Right atrium auricular region (tissue), 2 donors: ENCODE data around the gene MADD. TPM values are rescaled to one million over a fixed set of nuclear protein-coding genes. Genes with fewer than 3 reads are reported as not detected.
"Not testable (repeated sequence)": the region's sequence is repeated elsewhere in the genome, so short reads cannot be mapped to it uniquely, and the experiment has no call there.

Source experiments
- DNase-seq: peaks from one replicate; pipeline ENCODE4 v3.0.0-alpha.2; 2019; ENCODE audit warnings: low spot score
- H3K27ac ChIP-seq, 2 donors: fragments of 200-600 bp; sonication (generic); 1 replicate in 1 of 2; 2 replicates in 1 of 2; pipeline ENCODE4 v1.5.1; 2016 to 2019
- H3K27me3 ChIP-seq, 2 donors: fragments of 200-600 bp; sonication (generic); one replicate each; pipeline versions ENCODE4 v1.5.1 to v1.6.0; 2017 to 2019
- H3K36me3 ChIP-seq: fragments of 200-600 bp; sonication (generic); one replicate; pipeline ENCODE4 v1.5.1; 2016
- H3K4me1 ChIP-seq, 2 donors: fragments of 200-600 bp; sonication (generic); one replicate each; pipeline versions ENCODE4 v1.5.1 to v1.6.0; 2017 to 2019
- H3K4me3 ChIP-seq, 2 donors: fragments of 200-600 bp; sonication (generic); 1 replicate in 1 of 2; 2 replicates in 1 of 2; pipeline ENCODE4 v1.5.1; 2017 to 2019; ENCODE audit warnings: mild to moderate bottlenecking in 1 of 2, moderate library complexity in 1 of 2
- H3K9me3 ChIP-seq, 2 donors: fragments of 200-600 bp; sonication (generic); one replicate each; pipeline ENCODE4 v1.5.1; 2019
- CTCF ChIP-seq, 2 donors: fragments of 200-600 bp; sonication (generic); IDR thresholded peaks; one replicate each; pipeline ENCODE4 v1.5.1; 2019; ENCODE audit warnings: antibody characterized with exemption in 2 of 2
- total RNA-seq, 2 donors: library from RNA; depleted of rRNA; stranded (reverse); fragments of >200 nt; gene quantifications; one replicate each; pipeline ENCODE4 v1.1.0, GENCODE V29; 2016

MADD gene
- total RNA-seq, 2 donors from 2014 or later, result 28.2 to 49.8 TPM

GRCh38 chr11:47333526-47333845 lies 63.6 kb downstream of the MADD start:
- H3K4me1 ChIP-seq, result peaks cover 0 to 46% of the 10 kb centered on the region in 2 donors
- H3K9me3 ChIP-seq, result no peaks in the 10 kb centered on the region
- H3K27ac ChIP-seq, result peak overlapping the region; percentile 16 to 35
- no peaks in the 10 kb centered on the region for H3K27me3 ChIP-seq
- no peak for TF ChIP-seq CTCF (IDR thresholded peaks at IDR 0.05)
- no peak for DNase-seq
- H3K36me3 ChIP-seq, result peaks cover 94% of the 10 kb centered on the region
- H3K4me3 ChIP-seq, result no peak overlapping the region

- Histone ChIP-seq H3K27ac (peak overlapping the region; percentile 16 to 35), H3K9me3 (no peaks in the 10 kb centered on the region), H3K36me3 (peaks cover 94% of the 10 kb centered on the region), H3K27me3 (no peaks in the 10 kb centered on the region), H3K4me3 (no peak overlapping the region), H3K4me1 (peaks cover 0 to 41% of the 10 kb centered on the region in 2 donors)
- no peak for DNase-seq
- no peak for TF ChIP-seq CTCF (IDR thresholded peaks at IDR 0.05)
Observed at GRCh38 chr11:47333886-47334443, 64.0 kb downstream of the MADD start.

- H3K4me1 ChIP-seq, result peaks cover 0 to 37% of the 10 kb centered on the region in 2 donors
- H3K27me3 ChIP-seq, H3K9me3 ChIP-seq, H3K4me3 ChIP-seq, DNase-seq: not testable (repeated sequence)
- H3K27ac ChIP-seq, result peak overlapping the region; percentile 3 to 16
- peaks cover 94% of the 10 kb centered on the region for H3K36me3 ChIP-seq
Observed at GRCh38 chr11:47334699-47335411, 64.9 kb downstream of the MADD start.

GRCh38 chr11:47335733-47336132 lies 65.8 kb downstream of the MADD start:
- TF ChIP-seq CTCF (IDR thresholded peaks at IDR 0.05), result no peak
- H3K9me3 ChIP-seq, result no peaks in the 10 kb centered on the region
- peaks cover 0 to 29% of the 10 kb centered on the region in 2 donors for H3K4me1 ChIP-seq
- DNase-seq, result no peak
- peaks cover 96% of the 10 kb centered on the region for H3K36me3 ChIP-seq
- peak overlapping the region; percentile 16 to 31 for H3K27ac ChIP-seq
- H3K27me3 ChIP-seq, result no peaks in the 10 kb centered on the region
- no peak overlapping the region for H3K4me3 ChIP-seq

GRCh38 chr11:47336595-47336994 lies 66.7 kb downstream of the MADD start:
- H3K36me3 ChIP-seq, result peaks cover 92% of the 10 kb centered on the region
- no peaks in the 10 kb centered on the region for H3K27me3 ChIP-seq
- H3K27ac ChIP-seq, result peak overlapping the region; percentile 31 to 32
- peaks cover 0 to 20% of the 10 kb centered on the region in 2 donors for H3K4me1 ChIP-seq
- no peak for TF ChIP-seq CTCF (IDR thresholded peaks at IDR 0.05)
- H3K4me3 ChIP-seq, result no peak overlapping the region
- no peaks in the 10 kb centered on the region for H3K9me3 ChIP-seq
- DNase-seq, result no peak

- Histone ChIP-seq H3K27ac (peak overlapping the region; percentile 31 to 32), H3K4me3 (no peak overlapping the region), H3K9me3 (no peaks in the 10 kb centered on the region), H3K4me1 (peaks cover 0 to 12% of the 10 kb centered on the region in 2 donors), H3K27me3 (no peaks in the 10 kb centered on the region), H3K36me3 (peaks cover 88% of the 10 kb centered on the region)
- no peak for DNase-seq
- no peak for TF ChIP-seq CTCF (IDR thresholded peaks at IDR 0.05)
Observed at GRCh38 chr11:47337229-47337924, 67.4 kb downstream of the MADD start.
